Limb (tissue), 2 donors: ENCODE data around the gene OR9Q1.

Source experiments
- DNase-seq, 2 donors: peaks; one replicate each; pipeline ENCODE4 v3.0.0-alpha.2; 2016; ENCODE audit errors: extremely low spot score in 2 of 2

OR9Q1 gene

DNA sequence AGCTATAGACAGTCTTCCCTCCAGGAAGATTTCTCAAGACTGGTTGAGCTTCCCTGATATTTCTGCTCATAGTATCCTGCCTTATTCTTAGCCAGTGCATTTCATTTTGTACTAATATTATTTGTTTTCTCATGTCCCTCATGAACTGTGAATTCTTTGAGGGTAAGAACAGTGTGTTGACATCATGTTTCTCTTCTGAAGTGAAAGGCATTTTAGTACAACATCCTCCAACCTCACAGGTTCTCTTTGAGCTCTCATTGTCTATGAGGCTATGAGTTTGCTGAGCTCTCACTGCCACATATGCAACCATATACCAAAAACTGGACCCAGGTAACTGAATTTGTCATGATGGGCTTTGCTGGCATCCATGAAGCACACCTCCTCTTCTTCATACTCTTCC lies 7.0 kb downstream of the OR9Q1 start, which contains the start of gene OR6Q1:
Gene OR6Q1, plus strand, starts transcription at position 301 of the 400 bp plus-strand sequence. Its CDS starts 0 bp downstream, at position 301.
- DNase-seq = no peak

DNA sequence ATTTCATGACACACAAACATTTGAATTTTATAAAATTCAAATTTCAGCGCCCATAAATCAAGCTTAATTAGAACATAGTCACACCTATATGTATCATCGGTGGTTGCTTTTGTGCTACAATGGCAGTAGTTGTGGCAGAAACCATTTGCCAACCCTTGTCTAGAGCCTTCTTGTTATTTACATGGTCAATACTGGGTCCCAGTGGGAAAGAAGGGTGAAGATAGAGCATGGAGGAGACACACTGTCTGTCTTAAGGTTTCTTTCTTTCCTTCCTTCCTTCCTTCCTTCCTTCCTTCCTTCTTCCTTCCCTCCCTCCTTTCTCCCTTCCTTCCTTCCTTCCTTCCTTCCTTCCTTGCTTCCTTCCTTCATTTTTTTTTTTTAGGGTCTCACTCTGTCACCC lies 10.8 kb downstream of the OR9Q1 start:
- DNase-seq = no peak

DNA sequence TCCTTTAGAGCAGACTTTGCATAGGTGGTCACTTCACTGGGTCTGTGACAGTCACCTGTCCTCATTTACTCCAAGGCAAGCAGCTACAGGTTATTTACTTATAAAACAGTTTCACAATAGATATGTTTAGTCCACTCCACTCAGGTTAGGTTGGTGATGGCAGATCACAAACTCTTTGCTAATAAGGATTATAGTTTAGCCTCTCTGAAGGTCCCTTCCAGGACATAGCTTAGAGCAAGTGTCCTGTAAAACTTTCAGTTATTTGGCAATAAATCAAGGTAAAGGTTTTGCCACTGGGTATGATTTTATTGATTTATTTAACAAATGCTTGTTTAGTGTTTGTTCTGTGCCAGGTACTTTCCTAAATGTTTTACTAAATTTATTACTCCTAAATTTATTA lies 15.9 kb downstream of the OR9Q1 start:
- no peak for DNase-seq

DNA sequence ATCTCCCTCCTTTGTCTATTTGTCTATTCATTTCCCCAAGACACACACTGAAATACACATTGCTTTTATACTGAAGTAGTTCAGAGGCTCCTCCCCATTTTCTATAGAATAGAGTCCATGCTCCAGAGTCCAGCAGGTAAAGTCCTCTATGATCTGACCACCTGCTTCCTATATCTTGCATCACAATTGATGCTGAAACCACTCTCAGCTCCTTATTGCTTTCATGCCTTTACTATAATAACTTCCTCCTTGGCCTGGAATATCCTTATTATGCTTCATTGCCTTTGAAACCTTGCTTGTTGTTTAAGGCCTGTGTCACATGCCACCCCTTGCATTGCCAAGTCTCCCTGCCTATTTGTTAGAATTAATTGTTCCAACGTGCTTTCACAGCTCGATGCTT lies 19.7 kb downstream of the OR9Q1 start:
- DNase-seq = no peak

DNA sequence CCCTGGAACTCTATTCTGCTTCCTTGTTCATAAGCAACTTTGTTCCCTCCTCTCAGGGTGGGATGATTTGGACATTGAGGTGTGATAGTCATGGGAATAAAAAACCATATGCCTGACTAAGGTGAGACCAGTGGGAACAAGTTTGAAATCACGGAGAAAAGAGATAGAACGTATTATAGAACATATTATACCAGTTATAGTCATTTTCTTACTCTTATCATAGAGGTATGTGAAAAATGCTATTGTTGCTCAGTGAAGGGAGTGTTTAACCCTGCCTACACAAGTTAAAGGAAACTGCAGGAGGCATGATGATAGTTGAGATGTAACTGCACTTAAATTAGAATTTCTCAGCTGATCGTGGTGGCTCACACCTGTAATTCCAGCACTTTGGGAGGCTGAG lies 22.6 kb downstream of the OR9Q1 start:
- no peak for DNase-seq

DNA sequence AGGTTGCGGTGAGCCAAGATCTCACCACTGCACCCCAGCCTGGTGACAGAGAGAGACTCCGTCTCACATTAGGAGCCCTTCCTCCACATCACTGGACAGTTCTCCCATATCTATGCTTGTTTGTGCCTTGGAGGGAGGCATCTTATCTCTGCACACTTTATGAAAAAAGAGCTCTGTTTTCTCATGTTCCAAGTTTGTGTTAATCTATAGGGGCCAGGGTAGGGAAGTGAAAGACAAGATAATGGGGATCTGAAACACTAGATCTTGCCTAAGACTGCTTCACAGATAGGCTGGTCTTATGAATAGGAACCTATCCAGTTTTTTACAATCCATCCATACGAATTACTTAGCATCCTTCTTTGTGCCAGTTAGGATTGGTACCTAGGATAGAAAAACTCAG lies 24.1 kb downstream of the OR9Q1 start:
- no peak for DNase-seq

DNA sequence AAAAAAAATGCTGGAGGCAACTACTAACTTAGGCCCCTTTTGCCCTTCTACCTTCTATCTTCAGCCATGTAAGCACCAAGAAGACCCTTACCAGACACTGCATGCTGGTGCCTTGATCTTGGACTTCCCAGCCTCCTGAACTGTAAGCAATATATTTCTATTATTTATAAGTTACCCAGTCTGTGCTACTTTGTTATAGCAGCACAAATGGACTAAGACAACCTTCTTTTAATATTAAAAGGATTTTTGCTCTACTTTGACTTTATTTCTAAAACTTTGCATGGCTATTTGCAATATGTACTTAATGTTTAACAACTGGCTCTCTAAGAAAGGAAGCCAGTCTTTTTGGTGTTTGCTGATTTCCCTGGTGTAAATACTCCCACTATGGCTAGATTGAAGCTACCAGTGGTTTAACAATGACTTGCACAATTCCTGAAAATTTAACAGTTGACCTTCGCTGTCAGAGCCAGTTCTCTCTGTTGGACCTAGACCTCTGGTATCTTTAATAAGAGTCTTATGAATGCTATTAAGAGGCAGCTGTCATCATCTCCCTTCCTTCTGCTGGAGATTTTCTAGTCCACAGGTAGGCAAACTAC lies 32.2 kb downstream of the OR9Q1 start:
- no peak for DNase-seq

DNA sequence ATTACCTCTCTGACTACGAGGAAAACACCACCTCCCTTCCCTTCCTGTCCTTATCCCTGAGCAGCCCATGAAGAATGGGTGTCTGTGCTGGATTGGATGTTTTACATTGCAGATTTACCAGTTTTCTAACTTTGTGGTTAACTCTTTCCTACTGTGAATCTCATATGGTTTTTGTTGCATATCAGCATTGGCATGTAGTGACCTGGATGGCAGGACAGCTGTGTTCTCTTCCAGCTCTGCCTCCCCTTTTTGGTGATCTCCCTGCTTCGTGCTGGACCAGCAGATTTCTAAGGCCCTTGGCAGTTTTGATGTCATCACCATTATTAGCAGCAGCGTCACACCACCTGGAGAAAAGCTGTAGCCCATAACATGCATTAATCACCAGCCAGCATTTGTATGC lies 33.8 kb downstream of the OR9Q1 start:
- no peak for DNase-seq

DNA sequence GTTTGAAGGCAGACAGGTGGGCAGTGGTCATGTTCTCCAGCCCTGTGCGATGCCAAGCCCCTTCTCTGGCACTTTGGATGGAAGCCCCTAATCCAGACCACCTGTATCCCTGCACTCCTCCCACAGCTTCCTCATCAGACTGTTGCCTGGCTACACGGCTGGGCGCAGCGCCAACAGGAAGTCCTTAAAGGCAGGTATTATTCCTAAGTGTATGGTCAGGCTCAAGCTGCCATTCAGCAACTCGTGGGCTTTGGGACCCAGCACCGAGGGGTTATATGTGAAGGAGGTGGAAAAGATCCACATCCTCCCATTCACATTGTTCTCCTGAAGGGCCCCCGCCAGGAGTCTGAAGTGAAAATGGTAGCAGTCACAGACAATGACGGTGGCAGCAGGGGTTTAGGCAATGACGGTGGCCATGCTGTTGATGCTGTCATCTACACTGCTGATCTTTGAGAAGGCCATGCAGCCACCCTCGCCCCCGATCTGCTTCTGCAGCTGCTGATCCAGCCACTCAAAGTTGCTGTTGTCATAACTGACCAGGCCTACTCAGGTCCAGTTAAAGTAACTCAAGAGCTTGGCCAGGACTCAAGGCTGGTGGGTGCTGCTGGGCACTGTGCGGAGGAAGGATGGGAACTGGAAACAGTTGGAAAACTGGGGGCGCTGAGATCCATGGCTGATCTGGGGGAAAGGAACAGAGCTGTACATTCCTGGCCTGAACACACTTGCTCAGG lies 34.8 kb downstream of the OR9Q1 start:
- DNase-seq = no peak

DNA sequence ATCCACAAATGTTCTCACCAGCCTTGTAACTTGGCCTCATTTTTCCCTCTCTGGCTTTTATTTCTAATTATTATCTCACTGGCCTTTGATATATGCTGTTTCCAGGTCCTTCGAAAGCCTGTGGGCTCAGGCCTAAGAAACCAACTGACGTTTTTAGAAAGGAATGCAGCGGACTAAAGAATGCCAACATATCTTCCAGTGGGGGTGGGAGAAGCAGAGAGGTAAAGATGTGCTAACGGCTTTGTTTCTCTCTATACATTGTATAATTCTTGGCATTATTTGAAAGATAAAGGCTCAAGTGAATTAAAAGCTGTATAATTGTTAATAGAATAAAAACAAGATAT lies 35.3 kb downstream of the OR9Q1 start:
- peak in 1 of 2 donors; percentile 27 for DNase-seq

DNA sequence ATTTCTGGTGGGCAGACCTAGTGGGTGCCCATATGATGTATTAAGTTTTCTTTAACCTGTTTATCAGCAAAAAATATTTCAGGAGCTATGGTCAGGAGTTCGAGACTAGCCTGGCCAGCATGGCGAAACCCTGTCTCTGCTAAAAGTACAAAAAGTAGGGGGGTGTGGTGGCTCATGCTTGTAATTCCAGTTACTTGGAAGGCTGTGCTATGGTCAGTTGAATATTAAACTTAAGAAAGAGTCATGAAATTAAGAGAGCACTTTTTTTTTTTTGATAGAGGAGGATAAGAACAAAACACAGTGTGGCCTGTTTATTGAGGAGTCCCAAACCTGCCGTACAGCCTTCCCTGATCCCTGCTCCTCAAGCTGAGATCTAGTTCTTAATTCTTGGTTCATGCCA lies 36.9 kb downstream of the OR9Q1 start:
- DNase-seq = no peak

DNA sequence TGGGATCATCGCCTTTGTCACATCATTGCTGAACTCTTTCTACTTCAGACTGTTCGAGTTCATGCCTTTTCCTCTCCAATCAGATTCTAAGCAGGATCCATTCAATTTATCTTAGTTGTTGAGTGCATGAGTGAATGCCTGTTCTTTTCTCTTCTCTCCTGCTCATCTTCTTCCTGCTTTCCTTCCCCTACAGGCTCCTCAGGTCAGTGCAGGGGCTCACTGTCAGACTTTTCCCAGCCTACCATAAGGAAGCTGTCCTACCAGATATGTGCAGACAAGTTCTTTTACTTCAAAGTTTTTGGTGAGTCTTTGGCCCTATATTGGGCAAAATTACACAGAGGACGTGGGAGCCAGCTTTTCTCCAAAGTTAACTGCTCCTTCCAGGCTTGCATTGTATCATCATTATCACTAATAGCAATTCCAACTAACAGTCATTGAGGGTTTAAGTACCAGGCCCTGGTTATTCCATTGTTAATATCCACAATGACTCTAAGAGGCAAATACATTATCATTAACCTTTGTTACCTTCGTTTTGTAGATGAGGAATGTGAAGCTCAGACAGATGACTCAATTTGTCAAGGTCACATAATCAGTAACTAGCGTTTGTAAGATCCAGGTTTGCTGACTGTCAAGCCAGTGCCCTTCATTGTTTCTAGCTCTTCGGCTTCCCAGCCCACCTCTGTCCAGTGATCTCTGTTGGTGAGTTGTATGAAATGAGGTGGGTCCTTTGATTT lies 37.4 kb downstream of the OR9Q1 start:
- no peak for DNase-seq

DNA sequence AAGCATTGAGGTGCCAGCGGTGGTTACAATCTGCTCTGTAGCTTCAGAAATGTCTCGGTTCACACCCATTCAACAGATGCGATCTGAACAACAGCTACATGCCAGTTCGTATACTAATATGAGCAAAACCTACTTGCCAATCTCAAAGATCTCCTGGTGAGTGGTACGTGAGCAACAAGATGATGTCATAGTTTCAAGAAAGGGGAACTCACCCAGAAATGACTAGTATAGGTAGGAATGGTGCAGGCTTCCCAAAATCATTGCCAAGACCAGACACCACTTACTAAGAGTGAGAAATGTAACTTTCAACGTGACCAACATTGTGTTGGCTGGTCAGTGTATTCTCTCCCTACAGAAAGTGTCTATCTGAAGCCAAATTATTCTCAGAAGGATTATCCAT lies 38.1 kb downstream of the OR9Q1 start:
- DNase-seq = no peak

DNA sequence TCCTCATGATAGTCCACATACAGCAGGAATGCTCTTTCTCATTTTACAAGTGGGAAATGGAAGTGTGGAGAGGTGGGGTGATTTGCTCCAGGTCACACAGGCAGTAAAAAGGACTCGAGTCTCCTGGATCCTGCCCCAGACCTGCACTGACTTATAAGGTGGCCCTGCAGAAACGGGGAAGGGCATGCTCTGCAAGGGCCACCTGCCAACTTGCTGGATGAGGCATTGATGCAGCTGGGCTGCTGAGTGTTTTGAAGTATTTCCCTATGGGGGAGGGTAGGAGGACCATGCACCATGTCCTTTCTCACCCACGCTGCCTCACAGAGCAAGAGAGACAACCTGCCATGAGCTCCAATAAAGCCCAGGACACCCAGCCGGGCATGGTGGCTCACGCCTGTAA lies 44.0 kb downstream of the OR9Q1 start:
- no peak for DNase-seq

DNA sequence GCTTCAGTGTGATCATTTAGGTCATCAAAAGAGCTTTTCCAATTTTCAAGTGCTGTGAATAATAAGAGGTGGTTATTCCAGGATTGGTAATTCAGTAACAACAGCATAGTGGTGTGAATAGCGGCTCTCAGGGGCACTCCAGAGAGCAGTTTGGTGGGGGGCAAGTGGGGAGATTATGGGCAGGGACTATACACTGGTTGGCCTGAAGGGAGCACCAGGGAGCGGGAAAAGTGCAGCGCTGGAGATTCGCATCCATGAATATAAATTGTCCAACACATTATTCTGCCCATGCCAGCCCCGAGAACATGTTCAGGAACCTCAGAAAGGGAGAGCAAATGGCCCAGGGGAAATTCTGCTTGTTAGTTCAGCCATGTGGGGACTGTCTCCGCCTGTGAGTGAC lies 45.0 kb downstream of the OR9Q1 start:
- no peak for DNase-seq

DNA sequence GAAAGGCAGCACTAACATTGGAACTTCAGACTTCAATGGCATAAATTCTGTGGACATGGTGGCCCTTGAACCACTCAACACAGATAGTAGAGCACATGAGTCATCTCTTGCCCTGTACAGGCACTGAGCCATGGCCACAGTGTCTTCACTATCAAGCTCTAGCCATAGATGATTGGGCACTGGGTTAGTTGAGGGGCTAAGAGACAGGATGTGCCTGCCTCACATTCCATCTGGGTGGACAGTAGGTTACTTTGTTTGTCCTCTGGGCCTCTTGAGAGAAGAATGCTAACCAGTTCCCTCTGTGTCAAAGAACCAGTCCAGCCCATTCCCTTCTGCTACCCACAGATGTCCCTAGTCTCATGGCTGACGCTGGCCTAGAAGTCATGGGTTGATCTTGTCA lies 46.9 kb downstream of the OR9Q1 start:
- DNase-seq = no peak

DNA sequence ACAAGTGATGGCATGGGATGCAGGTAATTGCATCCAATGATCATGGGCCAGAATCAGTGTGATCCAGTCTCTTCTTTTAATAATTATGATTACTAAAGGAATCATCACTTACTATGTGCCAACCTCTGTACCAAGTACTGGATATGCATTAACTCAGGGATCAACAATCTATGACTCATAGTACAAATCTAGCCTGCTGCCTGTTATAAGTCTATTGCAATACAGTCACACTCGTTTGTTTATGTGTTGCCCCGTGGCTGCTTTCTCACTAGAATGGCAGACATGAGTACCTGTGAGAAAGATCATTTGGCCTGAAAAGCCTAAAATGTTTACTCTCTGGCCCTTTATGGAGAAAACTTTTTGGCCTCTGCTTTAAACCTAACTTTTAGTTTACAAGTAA lies 52.1 kb downstream of the OR9Q1 start:
- no peak for DNase-seq

DNA sequence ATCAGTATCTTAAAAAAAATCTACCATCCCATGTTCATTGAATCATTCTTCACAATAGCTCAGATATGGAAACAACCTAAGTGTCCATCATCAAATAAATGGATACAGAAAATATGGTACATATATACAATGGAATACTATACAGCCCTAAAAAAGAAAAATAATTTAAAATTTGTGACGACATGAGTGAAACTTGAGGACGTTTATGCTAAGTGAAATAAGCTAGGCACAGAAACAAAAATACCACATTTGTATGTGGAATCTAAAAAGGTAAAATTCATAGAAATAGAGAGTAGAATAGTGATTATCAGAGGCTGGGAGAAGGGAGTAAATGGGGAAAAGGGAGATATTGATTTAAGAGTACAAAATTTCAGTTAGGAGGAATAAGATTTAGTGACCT lies 62.8 kb downstream of the OR9Q1 start:
- no peak for DNase-seq

DNA sequence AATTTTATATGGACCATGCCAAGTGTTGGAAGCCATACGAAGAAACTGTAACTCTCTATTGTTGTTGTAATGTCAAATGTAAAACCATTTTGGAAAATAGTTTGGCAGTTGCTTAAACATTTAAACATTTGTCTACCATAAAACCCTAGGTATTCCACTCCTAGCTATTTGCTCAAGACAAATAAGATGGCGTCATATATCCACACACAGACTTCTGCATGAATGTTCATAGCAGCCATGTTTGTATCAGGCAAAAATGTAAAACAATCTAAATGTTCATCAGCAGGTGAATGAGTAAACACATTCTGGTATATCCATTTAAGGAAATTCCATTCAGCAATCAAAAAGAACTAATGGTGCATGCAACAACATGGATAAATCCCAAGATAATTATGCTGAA lies 73.8 kb downstream of the OR9Q1 start:
- no peak for DNase-seq

DNA sequence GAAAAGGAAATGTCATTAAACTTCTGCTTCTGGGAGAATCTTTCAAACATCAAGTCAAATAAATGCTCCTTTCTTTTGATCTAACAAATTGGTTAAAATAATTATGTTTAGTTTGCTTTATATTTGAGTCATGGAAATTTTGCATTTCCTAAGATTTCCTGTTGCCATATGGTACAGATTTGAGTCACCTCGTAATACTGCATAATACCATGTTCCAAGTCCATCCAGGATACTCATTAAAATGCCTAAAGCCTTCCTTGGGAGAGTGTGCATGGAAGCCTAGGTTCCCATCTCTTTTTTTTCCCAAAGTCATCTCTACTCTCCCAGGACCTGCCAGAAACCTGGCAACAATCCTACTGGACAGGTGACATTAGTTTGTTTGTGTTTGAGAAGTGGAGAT lies 97.4 kb downstream of the OR9Q1 start:
- DNase-seq = no peak

DNA sequence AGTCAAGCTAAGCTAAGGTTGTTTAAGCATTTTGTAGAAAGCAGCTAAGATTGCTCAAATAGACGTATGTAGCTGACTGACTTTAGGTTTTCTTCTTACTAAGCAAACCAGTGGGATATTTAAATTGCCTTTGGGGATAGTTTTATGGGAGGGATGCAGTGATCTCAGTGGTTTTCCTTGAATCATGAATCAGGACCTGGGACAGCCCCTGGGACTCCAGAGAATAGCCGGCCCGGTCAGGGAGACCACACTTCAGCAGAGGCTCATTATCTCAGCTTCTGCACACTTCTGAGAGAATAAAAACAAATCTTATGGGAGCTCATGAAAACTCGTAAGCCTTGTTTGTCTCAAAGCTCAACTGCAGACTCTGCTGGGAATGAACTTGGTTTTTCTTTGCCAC lies 101.8 kb downstream of the OR9Q1 start, which contains the start of gene OR9I1:
Gene OR9I1, minus strand, starts transcription at position 62 of the 400 bp plus-strand sequence. CDS start 6,086 bp downstream, outside the sequence.
- no peak for DNase-seq

DNA sequence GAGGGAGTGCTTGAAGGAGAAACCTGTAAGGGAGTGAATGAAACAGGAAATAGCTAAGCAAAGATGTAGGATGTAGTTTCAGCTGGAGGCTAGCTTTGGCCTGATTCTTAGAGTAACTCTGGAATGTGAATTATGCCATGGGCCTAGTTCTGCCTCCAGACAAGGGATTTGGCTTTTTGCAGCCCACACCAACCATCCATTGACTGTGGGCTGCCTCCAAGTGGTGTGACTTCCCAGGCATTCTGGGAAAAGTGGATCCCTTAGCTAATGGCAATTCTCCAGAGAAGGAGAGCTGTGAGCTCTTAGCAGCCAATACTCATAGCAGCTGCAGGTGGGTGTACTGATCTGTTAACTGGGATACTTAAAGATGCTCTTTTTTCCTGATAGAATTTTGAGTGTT lies 103.7 kb downstream of the OR9Q1 start:
- no peak for DNase-seq
